GM18519 (cell line): ENCODE measurements around the gene STK17B.
"Not testable (repeated sequence)": the region's sequence is repeated elsewhere in the genome, so short reads cannot be mapped to it uniquely, and the experiment has no call there.

ENCODE experiments used
- ATAC-seq: cut with Tn5 transposase; IDR thresholded peaks from one replicate; pipeline ENCODE4 v1.9.1; 2021; ENCODE audit warnings: mild to moderate bottlenecking, moderate library complexity; ENCODE audit not compliant: unreplicated experiment, low FRiP score

STK17B gene

GRCh38 chr2:196171248-196171871 is at the start of gene STK17B:
Gene STK17B (minus strand): TSS chr2:196171578. CDS start chr2:196163383, 8,195 bp downstream.
- peak; percentile 31 for ATAC-seq

- no peak for ATAC-seq
Observed at GRCh38 chr2:196220671-196221070, 49.3 kb upstream of the STK17B start.

DNA sequence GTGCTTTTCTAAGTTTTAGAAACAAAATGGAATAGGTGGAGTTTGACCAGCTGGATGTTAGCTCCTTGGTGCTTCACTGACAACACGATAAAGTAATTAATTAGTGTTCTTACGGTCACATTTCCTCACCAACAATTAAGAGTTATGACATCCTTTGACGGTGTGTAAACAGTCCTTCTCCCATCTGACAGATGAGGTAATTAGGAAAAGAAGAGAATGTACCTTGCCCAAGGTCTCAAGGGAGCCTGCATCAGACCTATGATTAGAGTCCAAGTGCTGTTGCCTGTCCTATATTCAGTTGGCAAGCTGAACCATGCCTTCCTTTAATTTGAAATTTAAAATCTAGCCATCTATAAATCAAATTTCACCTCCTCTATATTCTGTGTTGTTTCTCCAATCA is 48.3 kb upstream of the STK17B start:
- ATAC-seq, result no peak

DNA sequence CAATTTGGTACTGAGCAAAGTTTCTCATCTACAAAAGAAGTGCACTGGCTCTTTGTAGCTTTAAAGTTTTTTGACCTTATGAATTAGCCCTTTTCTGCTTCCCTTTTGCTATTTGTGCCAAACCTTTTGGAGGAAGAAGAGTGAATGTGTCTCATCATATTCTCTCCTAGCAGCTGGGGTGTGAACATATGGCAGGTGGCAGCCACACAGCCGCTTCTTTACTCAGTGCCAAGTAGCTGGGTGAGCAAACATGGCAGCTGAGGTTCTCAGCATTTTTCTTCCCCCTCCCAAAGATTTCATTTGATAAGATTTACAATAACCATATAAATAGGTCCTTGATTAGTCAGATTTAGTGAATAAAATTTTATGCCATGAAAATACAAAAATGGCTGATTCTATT is 46.7 kb upstream of the STK17B start:
- no peak for ATAC-seq

GRCh38 chr2:196217116-196217515 is 45.7 kb upstream of the STK17B start:
- ATAC-seq, result no peak

GRCh38 chr2:196215376-196215775 is 44.0 kb upstream of the STK17B start:
- no peak for ATAC-seq

- no peak for ATAC-seq
Observed at GRCh38 chr2:196214156-196214555, 42.8 kb upstream of the STK17B start.

DNA sequence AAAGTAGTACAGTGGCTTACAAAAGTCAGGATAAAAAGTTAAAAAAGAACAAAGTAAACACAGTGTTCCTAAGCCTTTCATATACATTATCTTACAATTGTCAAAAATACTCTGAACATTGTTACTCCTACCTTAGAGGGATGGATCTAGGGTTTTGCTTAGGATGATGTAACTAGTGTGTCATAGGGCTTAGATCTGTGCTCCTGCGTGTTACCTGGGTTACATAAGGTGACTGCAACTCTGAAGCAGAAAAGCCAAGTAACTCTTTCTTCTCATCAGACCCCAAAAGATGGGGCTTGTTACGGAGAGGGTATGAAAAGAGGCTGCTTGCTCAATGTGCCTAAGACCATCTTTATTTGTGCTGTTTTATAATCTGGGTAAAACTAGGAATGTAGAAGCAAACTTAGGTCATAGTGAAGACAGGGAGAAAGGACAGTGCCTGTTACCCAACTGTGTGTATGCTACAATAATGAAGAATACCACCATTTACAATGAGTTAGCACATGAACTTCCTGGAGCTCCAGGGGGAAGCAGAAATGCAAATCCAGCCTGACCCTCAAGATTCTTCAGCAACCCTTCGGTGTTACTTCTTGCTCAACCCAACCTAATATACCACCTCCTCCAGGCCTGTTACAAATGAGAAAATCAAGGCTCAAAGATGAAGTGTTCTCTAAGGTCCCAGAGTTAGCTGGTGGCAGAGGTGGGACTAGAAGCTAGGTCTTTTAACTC is 42.0 kb upstream of the STK17B start:
- no peak for ATAC-seq

DNA sequence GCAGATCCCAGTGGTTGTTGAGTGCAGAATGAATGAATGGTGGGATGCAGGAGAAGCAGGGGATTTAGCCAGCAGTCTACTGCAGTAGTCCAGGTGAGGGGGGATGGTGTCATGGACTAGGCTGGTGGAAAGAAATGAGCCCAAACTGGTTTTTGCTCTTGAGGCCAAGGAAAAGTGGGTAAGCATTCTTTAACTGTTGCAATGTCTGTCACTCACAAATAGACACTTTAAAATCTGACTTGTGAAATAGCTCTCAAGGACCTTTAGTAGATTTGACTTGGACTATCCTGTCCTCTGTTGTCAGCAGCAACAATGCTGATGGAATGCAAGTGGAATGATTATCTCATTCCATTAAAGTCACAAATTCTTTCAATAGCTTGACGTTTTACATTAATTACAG is 37.5 kb upstream of the STK17B start:
- no peak for ATAC-seq

GRCh38 chr2:196206804-196207203 is 35.4 kb upstream of the STK17B start:
- no peak for ATAC-seq

- ATAC-seq, result no peak
Observed at GRCh38 chr2:196205881-196206435, 34.6 kb upstream of the STK17B start.

DNA sequence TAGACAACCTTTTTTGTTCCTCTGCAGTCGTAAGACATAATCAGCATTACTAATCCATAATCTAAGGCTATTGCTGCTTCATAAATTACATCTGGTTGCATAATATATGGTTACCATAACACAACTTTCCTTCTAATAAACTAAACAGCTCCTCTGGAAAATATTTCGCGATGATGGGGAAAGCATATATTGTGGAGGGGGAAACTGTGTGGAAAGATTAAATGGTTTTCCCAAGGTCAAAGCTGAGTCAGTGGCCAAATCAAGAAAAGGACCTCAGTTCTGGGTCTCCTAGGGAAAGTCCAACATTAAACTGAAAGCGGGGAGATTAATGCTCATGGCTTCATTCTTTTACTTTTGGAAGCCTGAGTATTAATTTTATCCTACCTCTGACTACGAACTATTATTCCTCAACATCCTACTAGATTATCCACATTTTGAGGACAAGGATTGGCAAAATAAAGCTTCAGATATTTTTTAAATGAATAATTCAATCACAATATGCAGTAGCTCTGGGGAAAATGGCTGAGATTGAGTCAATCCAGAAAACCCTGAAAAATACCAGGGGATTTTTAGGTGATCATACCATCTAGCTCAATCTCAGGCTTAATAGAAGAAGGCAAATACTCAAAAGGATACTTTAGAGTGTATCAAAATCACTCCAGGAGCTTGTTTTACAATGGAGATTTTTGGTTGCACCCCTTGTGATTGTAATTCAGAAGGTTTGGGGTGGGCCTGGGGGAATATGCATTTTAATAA is 33.8 kb upstream of the STK17B start:
- no peak for ATAC-seq

- no peak for ATAC-seq
Observed at GRCh38 chr2:196201229-196202009, 30.0 kb upstream of the STK17B start.

DNA sequence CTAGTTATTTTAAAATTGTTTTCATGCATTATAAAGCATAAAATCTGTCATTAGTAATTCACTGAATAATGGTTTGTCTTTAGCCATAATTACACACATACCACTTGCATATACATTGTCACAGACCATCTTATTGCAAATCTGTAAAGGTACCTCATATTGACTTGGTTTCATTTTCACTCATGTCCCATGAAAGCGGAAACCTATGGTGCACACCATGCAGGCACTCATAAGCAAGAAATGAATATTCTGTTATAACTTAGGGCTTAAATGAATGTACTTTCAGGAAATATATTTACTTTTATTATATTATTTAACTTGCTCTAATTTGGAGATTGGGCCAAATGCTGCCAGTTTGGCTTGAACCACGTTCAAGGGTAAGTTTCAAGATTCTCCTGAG is 29.2 kb upstream of the STK17B start:
- ATAC-seq, result peak; percentile 99

- ATAC-seq, result no peak
Observed at GRCh38 chr2:196195758-196196157, 24.4 kb upstream of the STK17B start.

DNA sequence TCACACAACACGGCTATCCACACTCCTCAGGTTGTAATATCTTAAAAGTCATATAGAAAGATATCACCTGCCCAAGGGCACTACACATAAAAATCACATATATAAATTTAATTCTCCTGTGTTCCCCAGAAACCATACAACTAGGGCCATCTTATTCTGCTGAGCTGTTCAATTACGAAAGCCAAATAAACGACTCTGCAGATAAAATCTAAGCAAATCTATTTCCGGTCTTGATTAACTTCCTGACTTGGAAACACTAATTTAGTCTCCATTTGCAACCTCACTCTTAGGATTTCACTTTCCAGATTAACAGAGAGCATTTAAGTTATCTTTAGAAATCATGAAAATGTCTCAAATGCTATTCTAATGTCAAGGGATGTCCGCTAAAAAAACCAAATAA is 23.9 kb upstream of the STK17B start:
- no peak for ATAC-seq

GRCh38 chr2:196191541-196191940 is 20.2 kb upstream of the STK17B start:
- ATAC-seq, result no peak

DNA sequence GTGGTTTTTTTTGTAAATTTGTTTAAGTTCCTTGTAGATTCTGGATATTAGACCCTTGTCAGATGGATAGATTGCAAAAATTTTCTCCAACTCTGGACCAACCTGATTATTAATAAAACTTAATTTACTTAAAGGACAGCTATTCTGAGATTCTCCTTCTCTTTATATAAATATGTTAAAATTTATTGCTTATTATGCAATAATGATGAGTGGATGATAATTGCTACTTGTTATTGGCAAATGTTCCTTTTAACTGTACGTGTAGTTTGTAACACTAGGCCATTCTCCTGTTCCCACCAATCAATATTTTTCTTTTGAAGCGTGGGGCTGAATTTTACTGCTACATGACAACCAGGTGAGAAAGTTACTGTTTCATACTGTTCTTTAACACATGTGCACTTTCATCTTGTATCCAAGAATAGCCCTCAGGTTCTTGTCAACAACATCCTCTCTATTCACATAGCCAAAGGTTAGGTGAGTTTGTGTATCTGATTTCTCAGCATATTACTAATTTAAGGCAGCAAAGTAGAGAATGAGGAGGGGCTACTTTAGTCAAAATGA is 16.6 kb upstream of the STK17B start:
- no peak for ATAC-seq

GRCh38 chr2:196187175-196187700 is 15.9 kb upstream of the STK17B start:
- not testable (repeated sequence) for ATAC-seq
